ENCODE measurements around the gene HDHD3. TPM values are rescaled to one million over a fixed set of nuclear protein-coding genes. Genes with fewer than 3 reads are reported as not detected.

HDHD3 gene
- polyA plus RNA-seq, 3 donors: 8.3 to 12.0 (median 9.2) TPM

DNA sequence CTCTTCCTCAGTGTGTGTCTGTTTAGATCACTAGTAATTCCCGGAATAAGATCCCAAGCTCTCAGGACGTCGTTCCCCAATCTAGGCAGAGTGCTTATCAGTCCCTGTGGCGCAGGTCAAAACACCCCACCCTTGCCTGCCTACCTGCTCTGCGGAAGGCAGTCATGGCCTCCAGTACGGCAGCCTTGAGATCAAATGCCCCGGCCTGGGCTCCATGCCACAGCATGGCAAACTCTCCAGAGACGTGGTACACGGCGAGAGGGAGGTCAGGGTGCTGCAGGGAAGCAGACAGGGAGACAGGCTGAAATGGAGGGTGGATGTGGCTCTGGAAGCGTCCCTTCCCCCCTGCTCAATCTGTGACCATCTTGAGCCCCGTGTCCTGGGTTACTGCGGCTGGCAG lies 12.0 kb upstream of the HDHD3 start:
- peaks cover 24% of the 10 kb centered on the region for H3K4me1 Mint-ChIP-seq
- no peak for DNase-seq
- Histone ChIP-seq H3K36me3 (replicated peaks in 1 of 2; ENCODE audit: control insufficient read depth in 1 of 2, insufficient read depth in 2 of 2, low read length in 2 of 2) (peaks cover 54 to 70% of the 10 kb centered on the region in 2 donors), H3K79me2 (ENCODE audit: insufficient read depth, low read length) (no peaks in the 10 kb centered on the region), H3K4me2 (replicated peaks; ENCODE audit: extremely low read depth, low read length, poor library complexity, severe bottlenecking) (no peak overlapping the region), H4K20me1 (ENCODE audit: insufficient read depth, low read length) (no peaks in the 10 kb centered on the region), H3K9ac (ENCODE audit: insufficient read depth, low read length, poor library complexity, severe bottlenecking) (no peak overlapping the region), H3K9me3 (replicated peaks in 1 of 2; ENCODE audit: control insufficient read depth in 1 of 2, insufficient read depth in 1 of 2, low read length in 2 of 2) (no peaks in the 10 kb centered on the region), H3K4me1 (ENCODE audit: control insufficient read depth in 1 of 2, insufficient read depth in 2 of 2, low read length in 2 of 2) (peaks cover 11 to 30% of the 10 kb centered on the region in 2 donors), H3K27ac (ENCODE audit: low read depth in 1 of 2, low read length in 2 of 2) (no peak overlapping the region), H3K4me3 (replicated peaks in 1 of 3; ENCODE audit: low read depth in 2 of 3, low read length in 3 of 3) (no peak overlapping the region), H2AFZ (ENCODE audit: insufficient read depth, low read depth, low read length, poor library complexity, severe bottlenecking) (no peak overlapping the region), H3K27me3 (ENCODE audit: control insufficient read depth in 2 of 2, insufficient read depth in 2 of 2, low read length in 2 of 2) (no peaks in the 10 kb centered on the region)
- peak overlapping the region in 2 of 7 donors; percentile 31 to 70 for H3K27ac Mint-ChIP-seq
- H3K36me3 Mint-ChIP-seq: peaks cover 75 to 89% of the 10 kb centered on the region in 2 donors
- TF ChIP-seq CTCF (IDR thresholded peaks at IDR 0.05): no peak
- peaks cover 0 to 5% (median 0%) of the 10 kb centered on the region in 7 donors for H3K9me3 Mint-ChIP-seq
- WGBS (ENCODE audit: insufficient coverage): 100% methylated on average over 6 of the region's 13 CpGs
- H3K27me3 Mint-ChIP-seq (ENCODE audit: low read depth in 3 of 3): peaks cover 0 to 5% (median 0%) of the 10 kb centered on the region in 3 donors
- intact Hi-C loops (cut with micrococcal nuclease): no loop called here
- H3K4me3 Mint-ChIP-seq: no peak overlapping the region

DNA sequence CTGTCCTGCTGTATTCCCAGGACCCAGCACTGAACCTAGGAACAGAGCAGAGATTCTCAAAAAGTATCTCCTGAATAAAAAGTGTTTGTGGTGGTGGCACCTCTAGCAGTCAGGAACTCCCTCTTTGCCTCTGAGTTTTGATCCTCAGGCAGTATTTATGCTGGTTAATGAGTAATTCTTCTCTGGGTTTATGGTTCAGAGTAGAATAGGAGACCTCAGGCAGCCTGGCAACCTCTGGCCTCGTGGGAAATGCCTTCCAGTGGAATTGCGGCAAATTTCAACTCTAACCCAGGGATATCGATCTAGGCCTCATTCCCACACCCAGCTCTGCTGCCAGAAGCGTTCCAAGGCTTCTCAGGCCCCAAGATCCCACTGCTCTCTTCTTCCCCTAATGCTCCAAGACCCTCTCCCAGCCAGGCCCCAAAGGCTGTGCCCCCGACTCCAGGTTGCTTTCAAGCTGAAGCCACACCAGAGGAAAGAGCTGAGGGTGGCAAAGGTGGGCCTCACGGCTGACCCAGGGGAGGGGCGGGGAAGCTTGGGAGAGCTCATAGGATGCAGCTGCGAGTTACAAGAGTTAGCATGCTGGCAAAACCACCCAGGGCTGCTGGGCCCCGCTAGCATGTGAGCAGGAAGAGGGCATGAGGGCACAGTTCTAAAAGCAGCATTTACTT lies 10.9 kb upstream of the HDHD3 start:
- no peaks in the 10 kb centered on the region for H3K79me2 ChIP-seq (ENCODE audit: insufficient read depth, low read length)
- H3K9me3 ChIP-seq (replicated peaks in 1 of 2; ENCODE audit: control insufficient read depth in 1 of 2, insufficient read depth in 1 of 2, low read length in 2 of 2): no peaks in the 10 kb centered on the region
- no peak overlapping the region for H3K4me3 ChIP-seq (replicated peaks in 1 of 3; ENCODE audit: low read depth in 2 of 3, low read length in 3 of 3)
- peaks cover 46 to 58% of the 10 kb centered on the region in 2 donors for H3K36me3 ChIP-seq (replicated peaks in 1 of 2; ENCODE audit: control insufficient read depth in 1 of 2, insufficient read depth in 2 of 2, low read length in 2 of 2)
- no peak overlapping the region for H3K4me3 Mint-ChIP-seq
- no peaks in the 10 kb centered on the region for H4K20me1 ChIP-seq (ENCODE audit: insufficient read depth, low read length)
- H3K27me3 ChIP-seq (ENCODE audit: control insufficient read depth in 2 of 2, insufficient read depth in 2 of 2, low read length in 2 of 2): no peaks in the 10 kb centered on the region
- TF ChIP-seq CTCF (IDR thresholded peaks at IDR 0.05): no peak
- no peak overlapping the region for H2AFZ ChIP-seq (ENCODE audit: insufficient read depth, low read depth, low read length, poor library complexity, severe bottlenecking)
- intact Hi-C loops (cut with micrococcal nuclease): no loop called here
- 93% methylated on average over 6 of the region's 9 CpGs for WGBS (ENCODE audit: insufficient coverage)
- no peak overlapping the region for H3K9ac ChIP-seq (ENCODE audit: insufficient read depth, low read length, poor library complexity, severe bottlenecking)
- peaks cover 24% of the 10 kb centered on the region for H3K4me1 Mint-ChIP-seq
- peak overlapping the region in 2 of 7 donors; percentile 26 to 69 for H3K27ac Mint-ChIP-seq
- H3K9me3 Mint-ChIP-seq: peaks cover 0 to 4% (median 0%) of the 10 kb centered on the region in 7 donors
- H3K36me3 Mint-ChIP-seq: peaks cover 65 to 82% of the 10 kb centered on the region in 2 donors
- DNase-seq: no peak
- H3K27me3 Mint-ChIP-seq (ENCODE audit: low read depth in 3 of 3): peaks cover 0 to 5% (median 0%) of the 10 kb centered on the region in 3 donors
- H3K4me1 ChIP-seq (ENCODE audit: control insufficient read depth in 1 of 2, insufficient read depth in 2 of 2, low read length in 2 of 2): peaks cover 11 to 30% of the 10 kb centered on the region in 2 donors
- H3K4me2 ChIP-seq (replicated peaks; ENCODE audit: extremely low read depth, low read length, poor library complexity, severe bottlenecking): no peak overlapping the region
- peak overlapping the region in 1 of 2 donors; percentile 1 for H3K27ac ChIP-seq (ENCODE audit: low read depth in 1 of 2, low read length in 2 of 2)

All from CD14-positive monocyte (primary cell).